CD14-positive monocyte (primary cell): Measurements from ENCODE around the gene PAX6. TPM values are rescaled to one million over a fixed set of nuclear protein-coding genes. Genes with fewer than 3 reads are reported as not detected.
A peak's percentile ranks its signal among the peaks of the same experiment; 100 is the strongest.

ENCODE experiments used
- DNase-seq, 3 donors: peaks; one replicate each; pipeline ENCODE4 v3.0.0-alpha.2; 2011 to 2022
- H2AFZ ChIP-seq: 2 replicates; pipeline ENCODE4 v1.6.0; 2012; ENCODE audit warnings: mild to moderate bottlenecking, low read depth, low read length, inconsistent platforms; ENCODE audit not compliant: insufficient read depth, poor library complexity, severe bottlenecking
- H3K27ac ChIP-seq, 2 donors: 1 replicate in 1 of 2; 2 replicates in 1 of 2; pipeline ENCODE4 v1.5.1; 2012 to 2013; ENCODE audit warnings: low read length in 2 of 2, control low read depth in 1 of 2, inconsistent platforms in 1 of 2, low read depth in 1 of 2, mild to moderate bottlenecking in 1 of 2
- H3K27me3 ChIP-seq, 2 donors: one replicate each; pipeline versions ENCODE4 v1.6.0 to v1.6.1; 2011 to 2013; ENCODE audit warnings: low read length in 2 of 2; ENCODE audit not compliant: control insufficient read depth in 2 of 2, insufficient read depth in 2 of 2
- H3K36me3 ChIP-seq, 2 donors: replicated peaks in 1 of 2; 1 replicate in 1 of 2; 2 replicates in 1 of 2; pipeline versions ENCODE4 v1.5.1 to v1.6.1; 2012 to 2013; ENCODE audit warnings: low read length in 2 of 2, control low read depth in 1 of 2, inconsistent platforms in 1 of 2, mild to moderate bottlenecking in 1 of 2; ENCODE audit not compliant: insufficient read depth in 2 of 2, control insufficient read depth in 1 of 2
- H3K4me1 ChIP-seq, 2 donors: 1 replicate in 1 of 2; 2 replicates in 1 of 2; pipeline versions ENCODE4 v1.5.1 to v1.6.1; 2012 to 2013; ENCODE audit warnings: low read length in 2 of 2, control low read depth in 1 of 2, inconsistent platforms in 1 of 2, mild to moderate bottlenecking in 1 of 2, moderate library complexity in 1 of 2; ENCODE audit not compliant: insufficient read depth in 2 of 2, control insufficient read depth in 1 of 2
- H3K4me2 ChIP-seq: replicated peaks from 2 replicates; pipeline ENCODE3; 2012; ENCODE audit warnings: low read length, moderate library complexity, mild to moderate bottlenecking; ENCODE audit not compliant: poor library complexity, severe bottlenecking; ENCODE audit errors: extremely low read depth
- H3K4me3 ChIP-seq, 3 experiments: fragments of 200-600 bp in 1 of 3; sonication (generic) in 1 of 3; replicated peaks in 1 of 3; 1 replicate in 2 of 3; 2 replicates in 1 of 3; pipeline ENCODE4 v1.5.1; 2011 to 2013; ENCODE audit warnings: low read length in 3 of 3, mild to moderate bottlenecking in 3 of 3, control low read depth in 2 of 3, low read depth in 2 of 3, inconsistent platforms in 1 of 3, moderate library complexity in 1 of 3
- H3K79me2 ChIP-seq: 2 replicates; pipeline ENCODE4 v1.6.0; 2012; ENCODE audit warnings: mild to moderate bottlenecking, control low read depth, inconsistent platforms, low read length, moderate library complexity; ENCODE audit not compliant: insufficient read depth
- H3K9ac ChIP-seq: 2 replicates; pipeline ENCODE4 v1.6.0; 2017; ENCODE audit warnings: low read length, mild to moderate bottlenecking; ENCODE audit not compliant: insufficient read depth, poor library complexity, severe bottlenecking
- H3K9me3 ChIP-seq, 2 donors: replicated peaks in 1 of 2; 1 replicate in 1 of 2; 2 replicates in 1 of 2; pipeline versions ENCODE4 v1.5.1 to v1.6.1; 2012 to 2013; ENCODE audit warnings: low read length in 2 of 2, control low read depth in 1 of 2; ENCODE audit not compliant: control insufficient read depth in 1 of 2, insufficient read depth in 1 of 2
- H4K20me1 ChIP-seq: 2 replicates; pipeline ENCODE4 v1.6.0; 2012; ENCODE audit warnings: mild to moderate bottlenecking, low read length, control low read depth, moderate library complexity; ENCODE audit not compliant: insufficient read depth
- H3K27ac Mint-ChIP-seq, 7 donors: one replicate each; pipeline ENCODE4 v1.8.0; 2020; ENCODE audit warnings: mild to moderate bottlenecking in 7 of 7, mixed read lengths in 7 of 7, moderate library complexity in 6 of 7, inconsistent platforms in 2 of 7
- H3K27me3 Mint-ChIP-seq, 3 donors: one replicate each; pipeline ENCODE4 v1.8.0; 2021 to 2022; ENCODE audit warnings: low read depth in 3 of 3, mild to moderate bottlenecking in 3 of 3, mixed read lengths in 3 of 3, moderate library complexity in 3 of 3, inconsistent platforms in 1 of 3
- H3K36me3 Mint-ChIP-seq, 2 donors: one replicate each; pipeline ENCODE4 v1.8.0; 2020; ENCODE audit warnings: mixed read lengths in 2 of 2, inconsistent platforms in 1 of 2, mild to moderate bottlenecking in 1 of 2
- H3K4me1 Mint-ChIP-seq: one replicate; pipeline ENCODE4 v1.8.0; 2020; ENCODE audit warnings: mild to moderate bottlenecking, mixed read lengths
- H3K4me3 Mint-ChIP-seq, 2 donors: one replicate each; pipeline ENCODE4 v1.8.0; 2020; ENCODE audit warnings: mild to moderate bottlenecking in 2 of 2, mixed read lengths in 2 of 2, moderate library complexity in 1 of 2
- H3K9me3 Mint-ChIP-seq, 7 donors: one replicate each; pipeline ENCODE4 v1.8.0; 2020 to 2022; ENCODE audit warnings: mixed read lengths in 7 of 7, mild to moderate bottlenecking in 6 of 7, moderate library complexity in 6 of 7, inconsistent platforms in 2 of 7
- CTCF ChIP-seq: fragments of 200-600 bp; IDR thresholded peaks from one replicate; pipeline ENCODE4 v1.8.0; 2022; ENCODE audit warnings: antibody characterized with exemption, mild to moderate bottlenecking
- WGBS: methylation state at CpG from one replicate; pipeline ENCODE4 v1.1.5; 2013; ENCODE audit warnings: missing lambda C conversion rate; ENCODE audit not compliant: insufficient coverage; 5-methylcytosine and 5-hydroxymethylcytosine counted together
- intact Hi-C, 2 donors: fragments of 100-400 bp; cut with micrococcal nuclease; formaldehyde crosslinking; loops; one replicate each; pipeline versions ENCODE4 v1.15.0 to v1.15.1; 2023
- polyA plus RNA-seq, 3 donors: library from polyadenylated mRNA; depleted of rRNA in 1 of 3; unstranded in 2 of 3; stranded (reverse) in 1 of 3; fragments of 300-500 nt in 2 of 3; fragments of >200 nt in 1 of 3; fragmentation: Illumina TruSeq in 2 of 3; gene quantifications; 1 replicate in 2 of 3; 2 replicates in 1 of 3; pipeline ENCODE4 v1.2.3, GENCODE V29; 2012 to 2021

PAX6 gene
- polyA plus RNA-seq, 3 donors = not detected

- Histone ChIP-seq H3K9ac (no peak overlapping the region), H3K27me3 (peaks cover 82 to 95% of the 10 kb centered on the region in 2 donors), H3K27ac (no peak overlapping the region), H3K79me2 (no peaks in the 10 kb centered on the region), H2AFZ (no peak overlapping the region), H3K4me3 (no peak overlapping the region), H4K20me1 (no peaks in the 10 kb centered on the region), H3K36me3 (no peaks in the 10 kb centered on the region), H3K4me2 (no peak overlapping the region), H3K4me1 (peaks cover 0 to 10% of the 10 kb centered on the region in 2 donors), H3K9me3 (peaks cover 0 to 33% of the 10 kb centered on the region in 2 donors)
- Mint-ChIP-seq H3K4me3 (peak overlapping the region in 1 of 2 donors; percentile 83), H3K27ac (no peak overlapping the region), H3K9me3 (peaks cover 0 to 26% (median 24%) of the 10 kb centered on the region in 7 donors), H3K36me3 (peaks cover 0 to 16% of the 10 kb centered on the region in 2 donors), H3K27me3 (peaks cover 85 to 93% (median 88%) of the 10 kb centered on the region in 3 donors), H3K4me1 (peaks cover 15% of the 10 kb centered on the region)
- intact Hi-C loops = no loop called here
- TF ChIP-seq CTCF = no peak
- DNase-seq = no peak
- WGBS = 20% methylated on average over 14 of the region's 31 CpGs
Observed at GRCh38 chr11:31797190-31798056, 13.7 kb downstream of the PAX6 start.

- Histone ChIP-seq H3K4me2 (no peak overlapping the region), H3K27me3 (peaks cover 75 to 91% of the 10 kb centered on the region in 2 donors), H4K20me1 (no peaks in the 10 kb centered on the region), H3K9ac (no peak overlapping the region), H3K36me3 (no peaks in the 10 kb centered on the region), H3K9me3 (peaks cover 0 to 31% of the 10 kb centered on the region in 2 donors), H3K27ac (no peak overlapping the region), H3K4me3 (no peak overlapping the region), H3K79me2 (no peaks in the 10 kb centered on the region), H2AFZ (no peak overlapping the region), H3K4me1 (peaks cover 0 to 10% of the 10 kb centered on the region in 2 donors)
- peaks cover 80 to 88% (median 81%) of the 10 kb centered on the region in 3 donors for H3K27me3 Mint-ChIP-seq
- H3K4me1 Mint-ChIP-seq = peaks cover 15% of the 10 kb centered on the region
- TF ChIP-seq CTCF = no peak
- H3K27ac Mint-ChIP-seq = no peak overlapping the region
- intact Hi-C loops = no loop called here
- peaks cover 0 to 16% of the 10 kb centered on the region in 2 donors for H3K36me3 Mint-ChIP-seq
- peaks cover 0 to 26% (median 21%) of the 10 kb centered on the region in 7 donors for H3K9me3 Mint-ChIP-seq
- 6% methylated on average over 6 of the region's 19 CpGs for WGBS
- DNase-seq = no peak
- H3K4me3 Mint-ChIP-seq = peak overlapping the region in 1 of 2 donors; percentile 83
Observed at GRCh38 chr11:31796499-31797189, 14.5 kb downstream of the PAX6 start.
